ENCODE data around the gene KDM2A. TPM values are rescaled to one million over a fixed set of nuclear protein-coding genes. Genes with fewer than 3 reads are reported as not detected.

KDM2A gene
- total RNA-seq, 1 experiment from 2014 or later = 65.3 TPM

GRCh38 chr11:67243051-67243450 lies 124.0 kb downstream of the KDM2A start:
- H3K79me2 ChIP-seq (ENCODE audit: low read length) = peaks cover 80% of the 10 kb centered on the region
- peak overlapping the region; percentile 89 for H3K4me3 ChIP-seq (ENCODE audit: low read length)
- H3K9me2 ChIP-seq (replicated peaks; ENCODE audit: low read length) = no peaks in the 10 kb centered on the region
- no peaks in the 10 kb centered on the region for H3K27me3 ChIP-seq (ENCODE audit: low read length)
- no peaks in the 10 kb centered on the region for H3K9me3 ChIP-seq (ENCODE audit: low read length)
- peaks cover 56% of the 10 kb centered on the region for H4K20me1 ChIP-seq (ENCODE audit: low read length)
- peaks cover 9% of the 10 kb centered on the region for H3F3A ChIP-seq (ENCODE audit: low read length, unreplicated experiment)
- peaks cover 57% of the 10 kb centered on the region for H3K36me3 ChIP-seq (ENCODE audit: low read depth, low read length)
- no peak for TF ChIP-seq CTCF (conservative IDR thresholded peaks at IDR 0.05; ENCODE audit: low read depth, low read length)
- peaks cover 49% of the 10 kb centered on the region for H3K4me1 ChIP-seq (ENCODE audit: insufficient read depth, low read length)
- H3K4me2 ChIP-seq (ENCODE audit: low read length) = peak overlapping the region; percentile 94
- ChIA-PET POLR2A (ENCODE audit: unreplicated experiment) (no interaction called here), CTCF (no interaction called here)
- ATAC-seq (no peak), DNase-seq (no peak)
- no peak overlapping the region for H3K27ac ChIP-seq (ENCODE audit: low read length)
- BruUV-seq (replicated peaks) = no TSS peak
- H2AFZ ChIP-seq (ENCODE audit: low read length) = no peak overlapping the region
- H3K9ac ChIP-seq (ENCODE audit: low read length) = no peak overlapping the region
- intact Hi-C loops (cut with micrococcal nuclease) = loop anchor here (10.0 kb wide), 1 partner anchor 188 kb away; the partner anchor contains the start of gene RHOD

GRCh38 chr11:67245046-67245445 lies 126.0 kb downstream of the KDM2A start:
- intact Hi-C loops (cut with micrococcal nuclease) = loop anchor here (10.0 kb wide), 1 partner anchor 190 kb away; the partner anchor contains the start of gene RHOD
- Histone ChIP-seq H3K4me1 (ENCODE audit: insufficient read depth, low read length) (peaks cover 49% of the 10 kb centered on the region), H3K27ac (ENCODE audit: low read length) (no peak overlapping the region), H3K9me3 (ENCODE audit: low read length) (no peaks in the 10 kb centered on the region), H3K27me3 (ENCODE audit: low read length) (no peaks in the 10 kb centered on the region), H3K4me2 (ENCODE audit: low read length) (no peak overlapping the region), H2AFZ (ENCODE audit: low read length) (no peak overlapping the region), H3K9me2 (replicated peaks; ENCODE audit: low read length) (no peaks in the 10 kb centered on the region), H3K79me2 (ENCODE audit: low read length) (peaks cover 77% of the 10 kb centered on the region), H4K20me1 (ENCODE audit: low read length) (peaks cover 66% of the 10 kb centered on the region), H3K36me3 (ENCODE audit: low read depth, low read length) (peaks cover 72% of the 10 kb centered on the region), H3K4me3 (ENCODE audit: low read length) (no peak overlapping the region), H3K9ac (ENCODE audit: low read length) (no peak overlapping the region), H3F3A (ENCODE audit: low read length, unreplicated experiment) (peaks cover 8% of the 10 kb centered on the region)
- TF ChIP-seq CTCF (conservative IDR thresholded peaks at IDR 0.05; ENCODE audit: low read depth, low read length) (no peak), EZH2phosphoT487 (IDR thresholded peaks at IDR 0.05; ENCODE audit: borderline replicate concordance, low read length) (no peak)
- no TSS peak for BruUV-seq (replicated peaks)
- no peak for ATAC-seq
- POLR2A ChIA-PET (ENCODE audit: unreplicated experiment) = no interaction called here
- DNase-seq = no peak
- CTCF ChIA-PET = no interaction called here

- CTCF ChIA-PET = no interaction called here
- TSS peak; percentile 60 for BruUV-seq (replicated peaks)
- intact Hi-C loops (cut with micrococcal nuclease) = loop anchor here (10.0 kb wide), 1 partner anchor 193 kb away; the partner anchor contains the start of gene RHOD
These were observed 129.0 kb downstream of the KDM2A start for GRCh38 chr11:67247946-67248550.

More at GRCh38 chr11:67247946-67248550, 129.0 kb downstream of the KDM2A start:
- Histone ChIP-seq H3K9ac (ENCODE audit: low read length) (peak overlapping the region; percentile 12), H3K9me3 (ENCODE audit: low read length) (no peaks in the 10 kb centered on the region), H3K4me2 (ENCODE audit: low read length) (peak overlapping the region; percentile 72), H3K4me3 (ENCODE audit: low read length) (peak overlapping the region; percentile 46), H2AFZ (ENCODE audit: low read length) (no peak overlapping the region), H3K79me2 (ENCODE audit: low read length) (peaks cover 64% of the 10 kb centered on the region), H3K9me2 (replicated peaks; ENCODE audit: low read length) (no peaks in the 10 kb centered on the region), H4K20me1 (ENCODE audit: low read length) (peaks cover 46% of the 10 kb centered on the region), H3K36me3 (ENCODE audit: low read depth, low read length) (peaks cover 89% of the 10 kb centered on the region), H3K27me3 (ENCODE audit: low read length) (no peaks in the 10 kb centered on the region), H3K27ac (ENCODE audit: low read length) (peak overlapping the region; percentile 78), H3F3A (ENCODE audit: low read length, unreplicated experiment) (peaks cover 8% of the 10 kb centered on the region), H3K4me1 (ENCODE audit: insufficient read depth, low read length) (peaks cover 39% of the 10 kb centered on the region)
- peak; percentile 54 for DNase-seq
- TF ChIP-seq EZH2phosphoT487 (IDR thresholded peaks at IDR 0.05; ENCODE audit: borderline replicate concordance, low read length) (no peak), CTCF (conservative IDR thresholded peaks at IDR 0.05; ENCODE audit: low read depth, low read length) (no peak), EZH2 (IDR thresholded peaks at IDR 0.05; ENCODE audit: low read length, unreplicated experiment) (no peak)
- POLR2A ChIA-PET (ENCODE audit: unreplicated experiment) = interaction anchor here (0.6 kb wide), 1 partner anchor 129 kb away, joined by 8 read pairs; the partner anchor contains the start of gene KDM2A
- no peak; the same call in 1 of the 2 replicates for ATAC-seq
